GM23248 (cell line): Measurements from ENCODE around the gene INTS11. TPM values are rescaled to one million over a fixed set of nuclear protein-coding genes. Genes with fewer than 3 reads are reported as not detected.

Experiments used
- DNase-seq: peaks from one replicate; pipeline ENCODE4 v3.0.0-alpha.2; 2015
- H2AFZ ChIP-seq: fragments of 200-600 bp; sonication (generic); 2 replicates; pipeline ENCODE4 v1.6.1; 2016; ENCODE audit warnings: antibody characterized with exemption
- H3F3A ChIP-seq: fragments of 200-600 bp; sonication (generic); 2 replicates; pipeline ENCODE4 v1.6.1; 2016; ENCODE audit warnings: mild to moderate bottlenecking, antibody characterized with exemption, mixed run types; ENCODE audit not compliant: insufficient read depth
- H3K27ac ChIP-seq: fragments of 200-600 bp; sonication (generic); 2 replicates; pipeline ENCODE4 v1.5.1; 2016; ENCODE audit warnings: mild to moderate bottlenecking
- H3K27me3 ChIP-seq: fragments of 200-600 bp; sonication (generic); replicated peaks from 2 replicates; pipeline ENCODE4 v1.6.1; 2016; ENCODE audit warnings: mild to moderate bottlenecking; ENCODE audit not compliant: insufficient read depth
- H3K36me3 ChIP-seq: fragments of 200-600 bp; sonication (generic); 2 replicates; pipeline ENCODE4 v1.6.1; 2016; ENCODE audit warnings: low read depth, mild to moderate bottlenecking
- H3K4me1 ChIP-seq: fragments of 200-600 bp; sonication (generic); 2 replicates; pipeline ENCODE4 v1.6.1; 2016; ENCODE audit warnings: mild to moderate bottlenecking; ENCODE audit not compliant: insufficient read depth
- H3K4me2 ChIP-seq: fragments of 200-600 bp; sonication (generic); one replicate; pipeline ENCODE4 v1.6.1; 2016; ENCODE audit warnings: mild to moderate bottlenecking; ENCODE audit not compliant: unreplicated experiment
- H3K4me3 ChIP-seq: fragments of 200-600 bp; sonication (generic); 2 replicates; pipeline ENCODE4 v1.5.1; 2016; ENCODE audit warnings: mild to moderate bottlenecking
- H3K79me2 ChIP-seq: fragments of 200-600 bp; sonication (generic); 2 replicates; pipeline ENCODE4 v1.6.1; 2016; ENCODE audit warnings: mild to moderate bottlenecking; ENCODE audit not compliant: insufficient read depth
- H3K9ac ChIP-seq: fragments of 200-600 bp; sonication (generic); 2 replicates; pipeline ENCODE4 v1.6.1; 2016; ENCODE audit warnings: mild to moderate bottlenecking
- H3K9me2 ChIP-seq: fragments of 200-600 bp; sonication (generic); 2 replicates; pipeline ENCODE4 v1.6.1; 2016; ENCODE audit warnings: mixed run types, mild to moderate bottlenecking, moderate library complexity; ENCODE audit not compliant: insufficient read depth
- H3K9me3 ChIP-seq: fragments of 200-600 bp; sonication (generic); one replicate; pipeline ENCODE4 v1.6.1; 2017; ENCODE audit warnings: low read depth
- H4K20me1 ChIP-seq: fragments of 200-600 bp; sonication (generic); 2 replicates; pipeline ENCODE4 v1.6.0; 2016; ENCODE audit not compliant: insufficient read depth
- EZH2 ChIP-seq: fragments of 200-600 bp; sonication (generic); IDR thresholded peaks from 2 replicates; pipeline ENCODE4 v1.6.1; 2018; ENCODE audit warnings: antibody characterized with exemption, mild to moderate bottlenecking; ENCODE audit not compliant: insufficient read depth, poor library complexity, severe bottlenecking
- EZH2phosphoT487 ChIP-seq: fragments of 200-600 bp; sonication (generic); IDR thresholded peaks from 2 replicates; pipeline ENCODE4 v1.6.1; 2018; ENCODE audit warnings: antibody characterized with exemption, moderate library complexity, mild to moderate bottlenecking, low read depth; ENCODE audit not compliant: insufficient read depth
- WGBS, 2 experiments: methylation state at CpG; one replicate each; pipeline ENCODE4 v1.1.6; 2015 to 2017; ENCODE audit warnings: low lambda C conversion rate in 2 of 2, low coverage in 1 of 2; ENCODE audit errors: missing lambda C conversion rate in 2 of 2; 5-methylcytosine and 5-hydroxymethylcytosine counted together
- in situ Hi-C: fragments of 300-500 bp; cut with MboI; formaldehyde crosslinking; loops from 2 replicates; pipeline ENCODE4 v1.15.0; 2020
- polyA plus RNA-seq: library from polyadenylated mRNA; unstranded; fragments of >200 nt; fragmentation: Nextera tagmentation; extraction: Ambion mirVana; gene quantifications from 2 replicates; pipeline ENCODE4 v1.2.1, GENCODE V29; 2016
- total RNA-seq: library from RNA; depleted of rRNA; stranded (reverse); fragments of >200 nt; shearing (Covaris generic); gene quantifications from 2 replicates; pipeline ENCODE4 v1.2.3, GENCODE V29; 2014

INTS11 gene
- total and polyA plus RNA-seq, 2 experiments from 2014 or later, result 70.2 to 90.0 TPM

DNA sequence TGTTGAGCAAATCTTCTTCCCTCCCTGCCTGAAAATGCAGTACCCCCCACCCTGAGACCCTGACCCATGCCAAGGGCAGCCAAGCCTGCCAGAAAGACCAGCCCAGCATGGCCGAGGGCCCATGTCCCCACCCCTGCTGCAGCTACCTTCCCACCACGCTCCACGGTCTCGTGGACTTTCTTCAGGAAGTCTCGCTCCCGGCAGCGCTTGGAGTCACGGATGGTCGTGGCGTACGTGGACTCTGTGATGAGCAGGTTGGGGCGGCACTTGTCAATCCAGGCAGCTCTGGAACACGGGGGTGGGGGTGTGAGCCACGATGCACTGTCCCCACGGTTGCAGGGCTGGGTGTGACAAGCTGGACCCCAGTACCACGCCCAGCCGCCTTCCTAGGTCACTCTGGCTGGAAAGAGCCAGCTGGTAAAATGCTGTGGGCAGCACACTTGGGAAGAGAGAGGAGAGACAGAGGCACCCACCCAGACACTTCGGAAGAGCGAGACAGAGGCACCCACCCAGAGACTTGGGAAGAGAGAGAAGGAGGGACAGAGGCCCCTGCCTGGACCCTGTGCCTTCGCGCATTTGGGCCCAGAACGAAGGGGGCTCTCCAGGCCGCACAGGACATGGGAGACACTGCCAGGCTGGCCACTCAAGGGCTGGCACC lies 9.7 kb downstream of the INTS11 start:
- Histone ChIP-seq H3K4me3 (no peak overlapping the region), H3K27ac (no peak overlapping the region), H3F3A (peaks cover 27% of the 10 kb centered on the region), H2AFZ (no peak overlapping the region), H3K36me3 (peaks cover 20% of the 10 kb centered on the region; the same call in 1 of the 2 replicates), H3K79me2 (peaks cover 66% of the 10 kb centered on the region), H4K20me1 (no peaks in the 10 kb centered on the region), H3K4me1 (peaks cover 12% of the 10 kb centered on the region), H3K4me2 (no peak overlapping the region), H3K9me3 (no peaks in the 10 kb centered on the region), H3K27me3 (no peaks in the 10 kb centered on the region), H3K9me2 (no peaks in the 10 kb centered on the region), H3K9ac (no peak overlapping the region)
- 93 to 94% methylated on average over 21 to 23 of the region's 23 CpGs for WGBS, 2 experiments
- no peak for TF ChIP-seq EZH2
- no peak for TF ChIP-seq EZH2phosphoT487
- in situ Hi-C loops, result no loop called here
- DNase-seq, result no peak

DNA sequence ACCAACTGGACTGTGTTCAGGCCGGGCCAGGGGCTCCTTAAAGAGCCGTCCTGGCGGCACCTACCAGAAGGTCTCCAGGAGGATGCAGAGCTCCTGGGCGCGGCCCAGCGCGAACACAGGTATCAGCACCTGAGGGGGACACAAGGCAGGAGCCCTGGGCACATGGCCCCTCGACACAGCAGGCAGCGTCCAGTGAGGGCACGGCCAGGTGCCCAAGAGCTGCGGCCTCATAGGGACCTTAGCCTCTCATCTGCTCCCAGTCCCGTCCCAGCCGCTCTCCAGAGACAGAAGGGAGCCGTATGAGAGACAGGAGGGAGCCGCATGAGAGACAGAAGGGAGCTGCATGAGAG lies 10.2 kb downstream of the INTS11 start:
- peaks cover 16% of the 10 kb centered on the region; the same call in 1 of the 2 replicates for H3K36me3 ChIP-seq

DNA sequence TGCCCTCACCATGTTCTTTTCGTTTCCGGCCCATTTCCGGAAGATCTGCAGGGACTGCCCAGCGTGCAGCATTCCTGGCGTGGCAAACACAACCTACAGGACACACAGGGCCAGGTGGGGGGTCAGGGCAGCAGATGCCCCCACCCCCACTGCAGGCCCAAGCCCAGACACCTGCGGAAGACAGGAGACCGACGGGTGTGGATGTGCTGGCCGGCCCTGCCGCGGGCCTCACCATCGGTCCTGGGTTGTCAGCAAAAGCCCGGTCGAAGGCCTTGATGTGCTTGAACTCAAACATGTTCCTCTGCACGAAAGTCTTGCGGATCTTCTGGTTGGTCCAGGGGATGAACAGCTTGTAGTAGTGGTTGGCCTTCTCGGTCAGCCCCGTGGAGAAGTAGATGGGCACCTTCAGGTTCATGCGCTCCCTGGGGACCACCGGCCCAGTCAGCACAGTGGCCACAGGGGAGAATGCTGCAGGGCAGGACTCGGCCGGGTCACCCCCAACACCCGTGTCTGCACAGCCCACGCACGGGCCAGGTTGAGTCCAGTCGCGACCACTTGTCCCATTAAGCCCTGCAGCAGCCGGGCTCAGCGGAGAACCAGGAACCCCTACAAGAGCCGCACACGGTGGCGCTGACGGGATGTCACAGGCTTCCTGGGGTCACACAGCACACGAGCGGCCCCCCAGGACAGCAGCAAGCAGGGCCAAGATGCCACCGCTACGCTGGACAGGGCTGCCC lies 10.8 kb downstream of the INTS11 start:
- DNase-seq, result no peak
- in situ Hi-C loops, result no loop called here
- no peaks in the 10 kb centered on the region for H3K27me3 ChIP-seq
- H3K79me2 ChIP-seq, result peaks cover 64% of the 10 kb centered on the region
- no peak overlapping the region for H3K4me3 ChIP-seq
- no peak overlapping the region for H3K9ac ChIP-seq
- H2AFZ ChIP-seq, result no peak overlapping the region
- no peaks in the 10 kb centered on the region for H3K9me3 ChIP-seq
- no peaks in the 10 kb centered on the region for H4K20me1 ChIP-seq
- peaks cover 16% of the 10 kb centered on the region; the same call in 1 of the 2 replicates for H3K36me3 ChIP-seq
- H3K9me2 ChIP-seq, result no peaks in the 10 kb centered on the region
- H3F3A ChIP-seq, result peaks cover 20% of the 10 kb centered on the region
- TF ChIP-seq EZH2 (no peak), EZH2phosphoT487 (no peak)
- peaks cover 9% of the 10 kb centered on the region for H3K4me1 ChIP-seq
- H3K27ac ChIP-seq, result no peak overlapping the region
- 91 to 94% methylated on average over 28 to 37 of the region's 37 CpGs for WGBS, 2 experiments
- no peak overlapping the region for H3K4me2 ChIP-seq

More for the DNA sequence above, 10.2 kb downstream of the INTS11 start:
- WGBS, 2 experiments, result 93 to 94% methylated on average over 10 to 12 of the region's 15 CpGs
- Histone ChIP-seq H3K27ac (no peak overlapping the region), H3K9me2 (no peaks in the 10 kb centered on the region), H4K20me1 (no peaks in the 10 kb centered on the region), H3K4me3 (no peak overlapping the region), H3K4me1 (peaks cover 12% of the 10 kb centered on the region), H3F3A (peaks cover 25% of the 10 kb centered on the region), H3K9me3 (no peaks in the 10 kb centered on the region), H2AFZ (no peak overlapping the region), H3K79me2 (peaks cover 66% of the 10 kb centered on the region), H3K27me3 (no peaks in the 10 kb centered on the region), H3K4me2 (no peak overlapping the region), H3K9ac (no peak overlapping the region)
- no peak for DNase-seq
- TF ChIP-seq EZH2phosphoT487, result no peak
- TF ChIP-seq EZH2, result no peak
- in situ Hi-C loops, result no loop called here

DNA sequence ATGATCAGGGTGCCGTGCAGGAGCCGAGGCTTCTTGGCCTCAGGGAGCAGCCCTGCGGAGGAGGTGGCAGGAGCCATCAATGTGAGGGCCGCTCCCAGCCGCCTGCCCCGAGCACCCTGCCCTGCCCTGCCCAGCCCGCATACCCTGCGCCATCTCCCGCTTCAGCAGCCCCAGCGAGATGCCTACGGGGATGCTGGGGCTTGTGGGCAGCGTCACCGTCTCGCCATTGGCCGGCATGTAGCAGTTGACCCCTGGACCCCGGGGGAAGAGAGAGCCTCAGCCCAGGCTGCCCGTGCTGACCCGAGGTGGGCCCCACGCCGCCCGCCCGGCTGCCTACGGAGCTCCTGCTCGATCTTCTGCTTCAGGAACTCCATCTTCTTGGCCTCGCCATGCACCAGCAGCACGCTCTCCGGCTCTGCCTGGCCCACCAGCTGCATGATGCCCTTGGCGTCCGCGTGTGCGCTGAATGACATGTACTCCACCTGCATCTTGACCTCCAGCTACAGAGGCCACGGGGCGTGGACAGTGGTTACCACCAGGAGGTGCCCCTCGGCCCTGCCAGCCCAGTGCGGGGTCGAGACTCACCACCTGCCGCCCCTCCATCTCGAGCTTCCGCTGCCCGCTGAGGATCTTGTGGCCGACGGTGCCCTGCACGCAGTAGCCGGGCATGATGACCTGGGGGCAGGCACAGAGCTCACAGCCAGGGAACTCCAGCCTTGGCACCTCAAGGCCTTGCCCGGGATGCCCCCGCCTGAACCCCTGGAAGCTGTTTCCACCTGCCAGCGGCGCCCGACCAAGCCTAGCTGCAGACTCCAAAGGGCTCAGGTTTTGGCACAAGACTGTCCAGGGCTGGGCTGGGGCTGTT lies 11.8 kb downstream of the INTS11 start:
- Histone ChIP-seq H2AFZ (no peak overlapping the region), H3K4me3 (no peak overlapping the region), H3K9ac (no peak overlapping the region), H4K20me1 (no peaks in the 10 kb centered on the region), H3F3A (peaks cover 11% of the 10 kb centered on the region), H3K9me2 (no peaks in the 10 kb centered on the region), H3K9me3 (no peaks in the 10 kb centered on the region), H3K36me3 (peaks cover 16% of the 10 kb centered on the region; the same call in 1 of the 2 replicates), H3K4me2 (no peak overlapping the region), H3K27me3 (no peaks in the 10 kb centered on the region), H3K4me1 (peaks cover under 1% of the 10 kb centered on the region), H3K79me2 (peaks cover 59% of the 10 kb centered on the region), H3K27ac (no peak overlapping the region)
- DNase-seq, result no peak
- TF ChIP-seq EZH2phosphoT487, result no peak
- TF ChIP-seq EZH2, result no peak
- in situ Hi-C loops, result no loop called here
- 92 to 94% methylated on average over 39 to 49 of the region's 49 CpGs for WGBS, 2 experiments
